NCI-H526 (cell line): ENCODE data around the gene PABPC3.

ENCODE experiments used
- DNase-seq, 2 experiments: peaks; one replicate each; lab custom pipeline; 2025; lab: John Stamatoyannopoulos, UW

PABPC3 gene

GRCh38 chr13:25111585-25111956 is 15.6 kb downstream of the PABPC3 start:
- no peak for DNase-seq

GRCh38 chr13:25112695-25113255 is 16.8 kb downstream of the PABPC3 start:
- DNase-seq, result no peak

GRCh38 chr13:25114220-25114619 is 18.3 kb downstream of the PABPC3 start:
- DNase-seq, result peak; percentile 86 to 93

GRCh38 chr13:25116044-25116443 is 20.1 kb downstream of the PABPC3 start:
- DNase-seq, result no peak

GRCh38 chr13:25117312-25117711 is 21.4 kb downstream of the PABPC3 start:
- DNase-seq, result peak in 1 of 2 experiments; percentile 31

- no peak for DNase-seq
Observed at GRCh38 chr13:25118378-25118905, 22.5 kb downstream of the PABPC3 start.

GRCh38 chr13:25130944-25131343 is 35.0 kb downstream of the PABPC3 start:
- DNase-seq, result no peak

- no peak for DNase-seq
Observed at GRCh38 chr13:25131881-25132420, 36.0 kb downstream of the PABPC3 start.

GRCh38 chr13:25132751-25133390 is 36.9 kb downstream of the PABPC3 start:
- DNase-seq, result no peak

- no peak for DNase-seq
Observed at GRCh38 chr13:25135896-25136295, 40.0 kb downstream of the PABPC3 start.

- no peak for DNase-seq
Observed at GRCh38 chr13:25136880-25137787, 41.2 kb downstream of the PABPC3 start.

GRCh38 chr13:25137788-25138115 is 41.8 kb downstream of the PABPC3 start:
- no peak for DNase-seq

GRCh38 chr13:25141042-25141441 is 45.1 kb downstream of the PABPC3 start:
- DNase-seq, result no peak

- DNase-seq, result peak; percentile 94 to 96
Observed at GRCh38 chr13:25143706-25144105, 47.8 kb downstream of the PABPC3 start.

- peak; percentile 73 to 81 for DNase-seq
Observed at GRCh38 chr13:25147638-25148401, 51.9 kb downstream of the PABPC3 start.

GRCh38 chr13:25148402-25148771 is 52.5 kb downstream of the PABPC3 start:
- DNase-seq, result no peak
